HCT116 (cell line): ENCODE results near the gene KRT13. TPM values are rescaled to one million over a fixed set of nuclear protein-coding genes. Genes with fewer than 3 reads are reported as not detected.

Source experiments
- ATAC-seq: fragments of 200-7000 bp; cut with Tn5 transposase; 2 replicates; pipeline ENCODE4 v1.9.1; 2020; ENCODE audit warnings: mild to moderate bottlenecking, moderate library complexity
- BruUV-seq: library from RNA; stranded (reverse); fragments of 400-500 nt; replicated peaks from 2 replicates; lab custom pipeline; 2021; lab: Mats Ljungman, UMichigan
- CTCF ChIA-PET: fragments of 300-600 bp; sonication (Branson Sonifier 250); formaldehyde crosslinking; loops from one replicate; lab custom pipeline; 2021; ENCODE audit warnings: antibody characterized with exemption; lab: Charles Lee
- POLR2A ChIA-PET: fragments of 300-600, 350-600 bp; sonication (Branson Sonifier 250); formaldehyde crosslinking; loops from one replicate; lab custom pipeline; 2021; ENCODE audit warnings: antibody characterized with exemption; lab: Charles Lee
- RAD21 ChIA-PET, 2 experiments: fragments of 300-600 bp; sonication (Branson Sonifier 250); formaldehyde crosslinking; loops; one replicate each; lab custom pipeline; 2023; ENCODE audit warnings: low total read pairs in 2 of 2; ENCODE audit not compliant: uncharacterized antibody in 2 of 2, unreplicated experiment in 2 of 2, low non-redundant PET in 1 of 2; lab: Charles Lee
- DNase-seq: peaks from one replicate; pipeline ENCODE4 v3.0.0-alpha.2; 2010; ENCODE audit warnings: low read depth, low spot score
- H2AFZ ChIP-seq: fragments of 200-600 bp; shearing (Covaris generic), sonication (generic); 2 replicates; pipeline ENCODE4 v1.6.1; 2017; ENCODE audit warnings: low read depth, mixed run types, mixed read lengths, antibody characterized with exemption, low read length; ENCODE audit not compliant: poor library complexity, severe bottlenecking
- H3K27ac ChIP-seq: 2 replicates; pipeline ENCODE4 v1.5.1; 2012; ENCODE audit warnings: low read depth, low read length
- H3K27me3 ChIP-seq: fragments of 200-600 bp; sonication (generic); 2 replicates; pipeline ENCODE4 v1.6.1; 2016; ENCODE audit warnings: mixed run types, low read length, mixed read lengths; ENCODE audit not compliant: insufficient read depth
- H3K36me3 ChIP-seq, 2 experiments: fragments of 200-500 bp in 1 of 2; fragments of 200-600 bp in 1 of 2; sonication (Bioruptor generic) in 1 of 2; sonication (generic) in 1 of 2; 2 replicates each; pipeline versions ENCODE4 v1.5.1 to v1.6.1; 2014 to 2016; ENCODE audit warnings: low read length in 2 of 2, inconsistent platforms in 1 of 2, mixed read lengths in 1 of 2, mixed run types in 1 of 2; ENCODE audit not compliant: insufficient read depth in 2 of 2, control insufficient read depth in 1 of 2
- H3K4me1 ChIP-seq, 2 experiments: fragments of 200-600 bp in 1 of 2; sonication (generic) in 1 of 2; 2 replicates each; pipeline versions ENCODE4 v1.5.1 to v1.6.1; 2012 to 2017; ENCODE audit warnings: low read length in 2 of 2, inconsistent platforms in 1 of 2, mild to moderate bottlenecking in 1 of 2, mixed read lengths in 1 of 2, mixed run types in 1 of 2, moderate library complexity in 1 of 2; ENCODE audit not compliant: insufficient read depth in 2 of 2, control insufficient read depth in 1 of 2
- H3K4me2 ChIP-seq: fragments of 200-600 bp; sonication (generic); 2 replicates; pipeline ENCODE4 v1.6.1; 2017; ENCODE audit warnings: mixed run types, low read length, mixed read lengths
- H3K4me3 ChIP-seq, 2 experiments: fragments of 200-600 bp in 1 of 2; sonication (generic) in 1 of 2; replicated peaks in 1 of 2; 2 replicates each; pipeline ENCODE4 v1.5.1; 2011 to 2016; ENCODE audit warnings: low read length in 2 of 2, control low read depth in 1 of 2, low read depth in 1 of 2, mild to moderate bottlenecking in 1 of 2, mixed read lengths in 1 of 2, mixed run types in 1 of 2
- H3K79me2 ChIP-seq: fragments of 200-600 bp; sonication (generic); 2 replicates; pipeline ENCODE4 v1.6.1; 2017; ENCODE audit warnings: mild to moderate bottlenecking, mixed run types, low read length, moderate library complexity, mixed read lengths; ENCODE audit not compliant: insufficient read depth
- H3K9ac ChIP-seq: fragments of 200-600 bp; sonication (generic); 2 replicates; pipeline ENCODE4 v1.6.1; 2016; ENCODE audit warnings: low read length, mixed read lengths
- H3K9me2 ChIP-seq: fragments of 200-600 bp; sonication (generic), shearing (Covaris generic); 2 replicates; pipeline ENCODE4 v1.6.1; 2017; ENCODE audit warnings: mixed run types, mild to moderate bottlenecking, moderate library complexity; ENCODE audit not compliant: insufficient read depth
- H3K9me3 ChIP-seq, 2 experiments: fragments of 200-500 bp in 1 of 2; fragments of 200-600 bp in 1 of 2; sonication (Bioruptor generic) in 1 of 2; sonication (generic) in 1 of 2; 2 replicates each; pipeline ENCODE4 v1.6.1; 2014 to 2017; ENCODE audit warnings: low read length in 2 of 2, mixed read lengths in 2 of 2, inconsistent platforms in 1 of 2, low read depth in 1 of 2, mild to moderate bottlenecking in 1 of 2, mixed run types in 1 of 2, moderate library complexity in 1 of 2; ENCODE audit not compliant: control insufficient read depth in 1 of 2, insufficient read depth in 1 of 2
- H4K20me1 ChIP-seq: fragments of 200-600 bp; sonication (generic), shearing (Covaris generic); 2 replicates; pipeline ENCODE4 v1.6.1; 2017; ENCODE audit warnings: mixed run types, mild to moderate bottlenecking, moderate library complexity; ENCODE audit not compliant: insufficient read depth
- CEBPB ChIP-seq: IDR thresholded peaks from 2 replicates; pipeline ENCODE4 v1.6.1; 2012; ENCODE audit warnings: low read depth
- EGR1 ChIP-seq: IDR thresholded peaks from 2 replicates; pipeline ENCODE4 v1.6.1; 2012; ENCODE audit warnings: low read depth
- ELF1 ChIP-seq: IDR thresholded peaks from 2 replicates; pipeline ENCODE4 v1.6.1; 2012; ENCODE audit warnings: low read depth, borderline replicate concordance
- EZH2 ChIP-seq: fragments of 200-600 bp; sonication (generic); IDR thresholded peaks from 2 replicates; pipeline ENCODE4 v1.6.1; 2017; ENCODE audit warnings: antibody characterized with exemption, mixed run types
- EZH2phosphoT487 ChIP-seq: fragments of 200-600 bp; IDR thresholded peaks from 2 replicates; pipeline ENCODE4 v1.6.1; 2018; ENCODE audit warnings: antibody characterized with exemption, borderline replicate concordance
- JUND ChIP-seq: IDR thresholded peaks from 2 replicates; pipeline ENCODE4 v1.6.1; 2012
- MAX ChIP-seq: IDR thresholded peaks from 2 replicates; pipeline ENCODE4 v1.6.1; 2012
- RAD21 ChIP-seq: IDR thresholded peaks from 2 replicates; pipeline ENCODE4 v1.6.1; 2012; ENCODE audit warnings: low read depth, mild to moderate bottlenecking
- REST ChIP-seq: IDR thresholded peaks from 2 replicates; pipeline ENCODE4 v1.6.1; 2012; ENCODE audit warnings: low read depth
- ZFX ChIP-seq: fragments of 450-650 bp; IDR thresholded peaks from 2 replicates; pipeline ENCODE4 v1.6.1; 2017
- ZNF274 ChIP-seq: fragments of 200-500 bp; sonication (Bioruptor generic); IDR thresholded peaks from 2 replicates; pipeline ENCODE4 v1.6.1; 2014; ENCODE audit warnings: mild to moderate bottlenecking, low read depth, low read length, inconsistent platforms
- intact Hi-C: fragments of 100-400 bp; cut with micrococcal nuclease; formaldehyde crosslinking; loops from 2 replicates; pipeline ENCODE4 v1.10.0; 2022
- total RNA-seq: library from RNA; stranded (reverse); gene quantifications from one replicate; pipeline ENCODE4 v1.2.1, GENCODE V29; 2021; ENCODE audit not compliant: unreplicated experiment
- TF ChIP-seq, protein P1 (sequence below), 3 experiments: fragments of 200-600 bp in 1 of 3; sonication (generic) in 1 of 3; IDR thresholded peaks in 2 of 3; conservative IDR thresholded peaks in 1 of 3; 2 replicates each; pipeline ENCODE4 v1.5.1; 2012 to 2017; ENCODE audit warnings: low read depth in 2 of 3, low read length in 2 of 3, antibody characterized with exemption in 1 of 3, borderline replicate concordance in 1 of 3, control low read depth in 1 of 3, mild to moderate bottlenecking in 1 of 3, mixed read lengths in 1 of 3, mixed run types in 1 of 3, moderate library complexity in 1 of 3; ENCODE audit not compliant: insufficient read depth in 1 of 3

The KRT13 gene
- total RNA-seq, 1 experiment from 2014 or later, result 3.7 TPM

GRCh38 chr17:41520821-41521521 lies 15.6 kb upstream of the KRT13 start:
- no peaks in the 10 kb centered on the region for H3K27me3 ChIP-seq
- BruUV-seq, result no TSS peak
- no peak overlapping the region for H2AFZ ChIP-seq
- H3K27ac ChIP-seq, result peak overlapping the region; percentile 99
- H3K9ac ChIP-seq, result peak overlapping the region; percentile 99
- no peaks in the 10 kb centered on the region for H4K20me1 ChIP-seq
- H3K4me3 ChIP-seq, result peak overlapping the region; percentile 36 to 47
- ATAC-seq, result peak; percentile 12
- peaks cover 3 to 14% of the 10 kb centered on the region in 2 experiments; a peak in 2 of 4 replicates for H3K36me3 ChIP-seq
- TF ChIP-seq ELF1 (no peak), EZH2phosphoT487 (no peak), REST (no peak), EGR1 (no peak), JUND (no peak), RAD21 (no peak), ZFX (no peak), EZH2 (no peak), MAX (no peak), CEBPB (no peak), ZNF274 (no peak)
- TF ChIP-seq, protein P1, sequence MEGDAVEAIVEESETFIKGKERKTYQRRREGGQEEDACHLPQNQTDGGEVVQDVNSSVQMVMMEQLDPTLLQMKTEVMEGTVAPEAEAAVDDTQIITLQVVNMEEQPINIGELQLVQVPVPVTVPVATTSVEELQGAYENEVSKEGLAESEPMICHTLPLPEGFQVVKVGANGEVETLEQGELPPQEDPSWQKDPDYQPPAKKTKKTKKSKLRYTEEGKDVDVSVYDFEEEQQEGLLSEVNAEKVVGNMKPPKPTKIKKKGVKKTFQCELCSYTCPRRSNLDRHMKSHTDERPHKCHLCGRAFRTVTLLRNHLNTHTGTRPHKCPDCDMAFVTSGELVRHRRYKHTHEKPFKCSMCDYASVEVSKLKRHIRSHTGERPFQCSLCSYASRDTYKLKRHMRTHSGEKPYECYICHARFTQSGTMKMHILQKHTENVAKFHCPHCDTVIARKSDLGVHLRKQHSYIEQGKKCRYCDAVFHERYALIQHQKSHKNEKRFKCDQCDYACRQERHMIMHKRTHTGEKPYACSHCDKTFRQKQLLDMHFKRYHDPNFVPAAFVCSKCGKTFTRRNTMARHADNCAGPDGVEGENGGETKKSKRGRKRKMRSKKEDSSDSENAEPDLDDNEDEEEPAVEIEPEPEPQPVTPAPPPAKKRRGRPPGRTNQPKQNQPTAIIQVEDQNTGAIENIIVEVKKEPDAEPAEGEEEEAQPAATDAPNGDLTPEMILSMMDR (IDR thresholded peaks at IDR 0.05 in 2 of 3, conservative IDR thresholded peaks at IDR 0.05 in 1 of 3; ENCODE audit: borderline replicate concordance in 1 of 3, insufficient read depth in 1 of 3, low read depth in 2 of 3, low read length in 2 of 3), result no peak
- RAD21 ChIA-PET, result interaction anchor here (1.0 to 2.8 kb wide), 4 partner anchors 27 to 117 kb away, joined by 4 to 19 read pairs (median 8); no protein-coding TSS in a partner anchor
- intact Hi-C loops, result loop anchor here (1.0 to 2.0 kb wide), 2 partner anchors 612 to 664 kb away; no protein-coding TSS in a partner anchor
- H3K9me3 ChIP-seq, result no peaks in the 10 kb centered on the region
- peak overlapping the region; percentile 78 for H3K4me2 ChIP-seq
- no peak for DNase-seq
- no peaks in the 10 kb centered on the region for H3K9me2 ChIP-seq
- CTCF ChIA-PET, result interaction anchor here (1.0 to 8.9 kb wide), 8 partner anchors 9 to 906 kb away, joined by 3 to 77 read pairs (median 4); no protein-coding TSS in a partner anchor
- H3K4me1 ChIP-seq, result peaks cover 68 to 84% of the 10 kb centered on the region in 2 experiments
- POLR2A ChIA-PET, result interaction anchor here (0.6 to 12.9 kb wide), 17 partner anchors 9 to 760 kb away, joined by 3 to 148 read pairs (median 4); partner anchors contain the start of gene EIF1
- H3K79me2 ChIP-seq, result peaks cover 9% of the 10 kb centered on the region; the same call in 1 of the 2 replicates
